NCI-H1436 (cell line): ENCODE data around the gene ANAPC10.
"Not testable (repeated sequence)": the region's sequence is repeated elsewhere in the genome, so short reads cannot be mapped to it uniquely, and the experiment has no call there.

ENCODE experiments used
- DNase-seq: peaks from one replicate; lab custom pipeline; 2025; lab: John Stamatoyannopoulos, UW

ANAPC10 gene, protein sequence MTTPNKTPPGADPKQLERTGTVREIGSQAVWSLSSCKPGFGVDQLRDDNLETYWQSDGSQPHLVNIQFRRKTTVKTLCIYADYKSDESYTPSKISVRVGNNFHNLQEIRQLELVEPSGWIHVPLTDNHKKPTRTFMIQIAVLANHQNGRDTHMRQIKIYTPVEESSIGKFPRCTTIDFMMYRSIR

DNA sequence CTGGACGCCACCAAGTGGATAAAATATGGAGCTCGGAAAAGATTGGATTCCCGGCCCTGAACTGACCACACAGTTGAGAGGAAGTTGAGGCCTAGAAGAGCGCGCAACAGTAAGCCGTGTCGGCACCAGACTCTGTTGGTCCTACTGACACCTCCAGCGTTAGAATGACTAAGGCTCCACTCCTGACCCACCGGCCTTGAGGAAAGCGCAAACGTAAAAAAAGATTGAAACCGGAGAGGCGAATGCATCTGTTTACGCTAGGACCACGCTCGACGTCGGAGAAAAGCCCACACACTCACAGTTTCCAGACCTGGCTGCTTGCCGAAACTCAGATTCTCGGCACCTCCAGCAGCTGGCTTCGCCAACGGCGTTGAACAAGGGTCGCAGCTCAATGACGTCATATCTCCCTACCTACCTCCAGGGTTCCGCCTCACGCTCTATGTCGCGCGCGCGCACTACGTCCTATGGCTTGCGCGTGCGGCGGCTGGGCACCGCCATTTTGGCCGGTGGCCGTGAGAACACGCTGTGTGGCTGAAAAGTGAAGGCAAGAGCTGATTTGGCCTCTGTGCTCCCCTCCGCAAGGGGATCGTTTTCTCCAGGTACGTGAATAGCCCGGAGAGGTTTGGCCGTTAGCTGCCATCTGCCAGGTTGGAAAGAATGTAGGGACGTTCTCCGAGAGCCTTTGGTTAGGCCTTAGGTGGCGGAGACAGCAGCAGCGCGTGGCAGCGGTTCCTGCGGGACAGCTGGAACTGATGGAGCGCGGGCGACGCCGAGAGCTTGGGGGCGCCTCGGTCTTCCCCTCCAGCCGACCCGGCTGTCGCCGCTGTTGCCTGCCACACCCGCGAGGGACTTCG is at the start of gene ANAPC10, which contains the start of gene ABCE1:
TSS of gene ANAPC10 (minus strand) at position 376 of the 854 bp plus-strand sequence. CDS start 2,097 bp downstream, outside the sequence.
TSS of gene ABCE1 (plus strand) at position 491 of the 854 bp plus-strand sequence. CDS start 6,102 bp downstream, outside the sequence.
- DNase-seq = peak; percentile 97

DNA sequence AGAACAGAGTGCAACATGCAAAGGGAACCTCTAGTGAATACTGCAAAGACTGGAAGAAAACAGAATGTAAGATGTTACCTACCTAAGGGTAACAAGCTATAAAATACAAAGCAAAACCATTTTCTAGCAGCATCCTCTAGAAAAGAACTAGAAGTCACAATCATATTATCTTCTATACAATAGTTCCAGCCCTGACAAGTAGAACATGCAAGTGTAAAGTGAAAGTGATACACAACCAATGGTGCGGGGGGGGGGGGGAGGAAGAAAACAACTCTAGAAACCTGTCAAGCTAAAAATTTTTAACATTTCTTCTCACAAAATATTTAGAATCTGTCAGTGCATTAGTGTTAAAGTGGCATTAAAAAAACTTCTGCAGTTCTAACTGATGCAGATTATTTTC is 38.2 kb upstream of the ANAPC10 start:
- DNase-seq = not testable (repeated sequence)

DNA sequence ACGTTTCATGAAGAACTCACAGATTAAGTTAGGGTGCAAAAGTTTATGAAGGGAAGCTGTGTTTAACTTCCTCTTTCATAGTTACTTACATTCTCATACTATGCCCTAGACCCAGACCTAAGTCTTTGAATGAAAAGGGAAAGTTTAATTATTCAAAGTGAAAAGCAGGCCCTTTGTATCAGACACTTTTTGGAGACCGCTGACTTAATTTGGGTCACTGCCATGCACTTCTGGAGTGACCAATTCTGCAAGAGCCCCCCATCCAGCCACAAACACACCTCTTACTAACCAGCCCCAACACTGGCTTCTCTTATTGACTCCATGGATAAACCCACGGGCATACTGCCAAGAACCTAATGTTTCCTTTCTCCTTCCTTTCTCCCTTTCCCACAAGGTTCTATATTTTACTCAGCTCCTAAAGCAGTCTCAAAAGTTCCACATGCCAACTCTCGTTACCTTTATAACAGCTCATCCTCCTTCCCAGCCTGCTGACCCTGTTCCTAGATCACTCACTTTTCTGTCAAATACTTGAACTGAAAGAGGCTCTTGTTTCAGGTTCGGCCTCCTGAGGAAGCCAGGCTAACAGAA is 34.6 kb upstream of the ANAPC10 start:
- no peak for DNase-seq

DNA sequence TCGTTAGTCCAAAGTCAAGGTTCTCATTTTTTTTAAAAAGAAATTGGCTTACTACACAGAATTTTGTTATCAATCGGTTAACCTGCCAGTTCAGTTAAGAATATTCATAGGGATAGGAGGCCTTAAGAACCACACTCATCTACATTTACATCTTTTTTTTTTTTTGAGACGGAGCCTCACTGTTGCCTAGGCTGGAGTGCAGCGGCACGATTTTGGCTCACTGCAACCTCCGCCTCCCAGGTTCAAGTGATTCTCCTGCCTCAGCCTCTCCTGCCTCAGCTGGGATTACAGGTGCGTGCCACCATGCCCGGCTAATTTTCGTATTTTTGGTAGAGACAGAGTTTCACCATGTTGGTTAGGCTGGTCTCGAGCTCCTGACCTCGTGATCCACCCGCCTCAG is 33.9 kb upstream of the ANAPC10 start:
- DNase-seq = no peak

DNA sequence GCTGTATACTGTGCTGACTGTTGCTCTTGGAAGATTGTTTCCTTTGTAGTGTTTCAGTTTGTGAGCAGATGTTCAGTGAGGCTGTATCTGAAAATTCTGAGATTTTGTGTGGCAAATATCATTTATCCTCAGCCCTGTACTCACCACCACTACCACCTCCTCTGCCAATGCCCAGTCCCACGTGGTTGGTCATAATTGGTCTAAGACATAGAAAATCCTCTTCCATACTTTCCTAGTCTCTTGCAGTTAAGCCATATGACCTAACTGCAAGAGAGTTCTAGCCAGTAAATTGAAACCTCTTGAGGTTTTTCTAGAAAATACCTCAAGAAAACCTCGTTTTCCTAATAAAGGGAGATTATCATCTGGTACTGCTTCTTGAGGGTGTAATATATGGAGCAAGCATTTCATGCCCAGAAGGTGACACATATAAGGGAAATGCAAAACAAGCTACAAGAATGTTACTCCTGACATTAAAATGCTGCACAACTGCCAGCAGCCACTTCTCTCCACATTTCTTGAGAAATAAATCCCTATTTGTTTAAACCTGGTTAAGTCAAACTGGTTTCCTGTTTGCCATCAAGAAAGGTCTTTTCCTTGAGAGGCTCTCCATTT is 32.9 kb upstream of the ANAPC10 start:
- DNase-seq = no peak

DNA sequence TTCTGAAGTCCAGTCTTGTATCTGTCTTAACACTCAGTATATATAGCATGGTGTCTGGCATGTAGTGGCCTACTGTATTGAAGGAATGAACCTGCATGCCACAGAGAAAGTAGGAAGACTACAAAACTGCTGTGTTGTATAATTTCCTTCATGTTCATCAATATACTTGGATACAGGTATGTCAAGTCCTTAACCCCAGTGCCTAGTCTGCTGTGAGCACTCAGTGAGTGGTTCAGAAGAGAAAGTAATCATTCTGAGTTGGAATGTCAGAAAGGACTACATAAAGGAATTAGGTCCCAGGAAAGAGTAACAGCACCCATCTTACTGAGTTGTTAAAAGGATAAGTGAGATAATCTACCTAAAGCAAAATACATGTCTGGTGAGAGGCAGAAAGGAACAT is 32.1 kb upstream of the ANAPC10 start:
- DNase-seq = no peak

DNA sequence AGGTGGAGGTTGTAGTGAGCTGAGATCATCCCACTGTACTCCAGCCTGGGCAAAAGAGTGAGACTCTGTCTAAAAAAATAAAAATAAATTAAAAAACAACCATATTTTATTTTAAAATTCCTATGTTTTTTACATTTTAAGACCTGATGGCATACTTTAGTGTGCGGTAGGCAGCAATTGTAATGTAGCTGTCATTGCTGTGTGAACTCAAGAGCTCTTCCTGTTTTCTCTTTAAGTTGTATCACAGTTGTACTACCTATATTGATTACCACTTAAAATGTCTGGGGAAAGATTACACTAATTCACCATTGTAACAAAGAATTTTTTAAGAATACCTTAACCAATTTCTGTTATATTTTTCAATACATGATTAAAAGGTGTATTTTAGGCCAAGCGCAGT is 27.4 kb upstream of the ANAPC10 start:
- no peak for DNase-seq

DNA sequence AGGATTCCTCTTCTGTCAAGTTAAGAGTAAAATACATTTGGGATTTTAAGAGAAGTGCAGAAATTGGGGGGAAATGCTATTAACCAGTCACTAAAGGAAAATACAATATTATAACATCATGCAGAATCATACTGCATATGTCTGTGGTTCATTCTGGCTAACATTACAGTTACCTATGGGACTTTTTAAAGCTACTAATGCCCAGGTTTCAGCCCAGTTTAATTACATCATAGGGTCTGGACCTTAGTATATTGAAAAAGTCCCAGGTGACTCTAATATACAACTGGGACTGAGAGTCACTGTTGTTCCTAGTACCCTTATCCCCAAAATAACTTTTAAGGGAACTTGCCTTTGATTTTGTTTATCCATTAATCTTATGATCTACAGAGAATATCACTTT is 10.1 kb upstream of the ANAPC10 start:
- no peak for DNase-seq

DNA sequence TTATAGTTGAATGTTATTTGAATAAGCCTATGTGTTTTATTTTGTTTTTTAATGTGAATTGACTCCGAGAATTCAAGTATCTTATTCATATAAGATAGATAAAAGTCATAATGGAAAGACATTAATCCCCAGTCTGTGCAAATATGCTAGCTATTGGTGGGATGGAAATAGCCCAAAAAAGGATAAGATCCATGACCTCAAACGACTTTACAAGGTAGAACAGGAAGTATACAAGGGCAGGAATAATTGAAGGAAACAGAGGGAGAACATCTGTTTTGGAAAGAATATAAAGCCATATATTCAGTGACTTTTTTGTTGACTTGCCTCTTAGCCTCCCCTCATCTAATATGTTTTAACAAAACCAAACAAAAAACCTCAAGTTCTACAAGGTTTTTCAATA is 9.1 kb upstream of the ANAPC10 start:
- DNase-seq = no peak

DNA sequence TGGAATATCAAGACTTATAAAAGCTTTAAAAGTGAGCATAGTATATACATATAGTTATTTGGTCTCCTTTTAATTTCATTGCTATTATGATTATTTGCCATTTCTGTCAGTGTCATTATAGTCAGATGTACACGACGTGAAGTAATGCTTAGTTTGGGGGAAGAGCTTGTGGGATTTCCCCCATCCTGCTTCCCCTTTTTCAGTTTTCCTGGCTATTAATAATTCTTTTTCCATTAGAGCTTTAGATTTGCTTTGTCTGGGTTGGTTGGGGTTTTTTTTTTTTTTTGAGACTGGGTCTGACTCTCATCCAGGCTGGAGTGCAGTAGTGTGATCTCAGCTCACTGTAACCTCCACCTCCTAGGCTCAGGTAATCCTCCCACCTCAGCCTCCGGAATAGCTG is 5.5 kb upstream of the ANAPC10 start:
- DNase-seq = no peak

DNA sequence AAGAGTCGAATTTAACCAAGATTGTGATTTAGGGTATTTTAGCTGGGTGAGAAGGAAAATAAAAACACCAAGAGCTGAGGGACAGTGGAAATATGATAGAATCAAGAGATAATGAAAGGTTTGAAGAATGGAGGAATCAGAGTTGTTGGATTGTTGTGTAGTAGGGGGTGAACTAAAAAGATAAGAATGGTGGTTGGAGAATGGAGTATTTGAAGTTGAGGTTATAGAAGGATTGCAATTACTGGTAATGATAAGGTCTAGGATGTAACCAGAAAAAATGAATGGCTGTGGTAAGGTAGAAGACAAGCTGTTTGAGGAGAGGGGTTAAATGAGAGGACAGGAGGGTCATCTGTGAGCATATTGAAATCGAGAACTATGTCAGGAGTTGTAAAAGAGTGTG is 4.6 kb upstream of the ANAPC10 start:
- no peak for DNase-seq

DNA sequence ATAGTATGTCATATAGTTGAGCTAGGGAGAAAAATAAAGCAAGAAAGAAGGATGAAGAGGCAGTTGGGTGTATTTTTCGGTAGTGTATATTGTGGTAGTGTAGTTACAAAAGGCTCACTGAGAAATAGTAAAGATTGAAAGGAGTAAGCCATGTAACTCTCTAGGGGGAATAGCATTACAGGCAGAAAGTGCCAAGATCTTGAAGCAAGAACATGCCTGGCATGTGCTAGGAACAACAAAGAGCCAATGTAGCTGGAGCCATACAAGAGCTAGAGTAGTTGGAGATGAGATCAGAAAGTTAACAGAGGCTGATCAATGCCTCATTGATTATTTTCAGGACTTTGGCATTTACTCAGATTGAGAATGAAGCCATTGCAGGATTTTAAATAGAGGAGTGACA is 3.1 kb upstream of the ANAPC10 start:
- DNase-seq = no peak

DNA sequence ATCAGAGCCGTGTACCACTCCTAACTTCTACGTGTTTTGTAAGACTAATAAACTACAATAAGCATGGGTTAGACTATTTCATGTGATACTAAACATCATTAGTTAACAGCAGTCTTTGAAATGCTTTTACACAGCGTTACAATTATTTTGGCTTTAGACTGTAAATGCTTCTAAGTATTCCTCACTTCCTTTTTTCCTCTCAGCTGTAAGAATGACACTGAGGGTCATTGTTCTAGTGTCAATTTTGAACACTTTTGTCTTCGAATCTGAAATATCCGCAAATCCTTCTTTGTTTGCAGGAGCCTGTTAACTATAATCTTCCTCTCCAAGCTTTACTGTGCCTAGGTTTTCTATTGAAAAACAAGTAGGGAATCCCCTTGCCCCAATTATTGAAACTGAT is 1.7 kb upstream of the ANAPC10 start:
- no peak for DNase-seq

DNA sequence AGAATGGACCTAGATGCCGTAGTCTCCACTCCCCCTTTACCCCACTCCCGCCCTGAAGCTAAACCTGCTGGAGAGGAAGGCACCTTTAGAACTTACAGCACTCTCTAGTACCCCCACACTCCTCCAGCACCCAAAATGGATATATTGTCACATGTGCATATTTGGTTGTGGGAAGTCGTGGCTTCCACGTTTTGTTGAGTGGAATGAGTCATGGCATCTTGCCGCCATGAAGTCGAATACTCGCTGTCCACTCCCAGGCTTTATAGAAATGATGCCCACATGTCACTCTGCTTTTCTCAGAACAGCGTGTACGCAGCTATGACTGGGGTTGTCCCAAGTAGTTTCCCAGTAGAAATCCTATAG is 660 bp upstream of the ANAPC10 start:
- DNase-seq = no peak

DNA sequence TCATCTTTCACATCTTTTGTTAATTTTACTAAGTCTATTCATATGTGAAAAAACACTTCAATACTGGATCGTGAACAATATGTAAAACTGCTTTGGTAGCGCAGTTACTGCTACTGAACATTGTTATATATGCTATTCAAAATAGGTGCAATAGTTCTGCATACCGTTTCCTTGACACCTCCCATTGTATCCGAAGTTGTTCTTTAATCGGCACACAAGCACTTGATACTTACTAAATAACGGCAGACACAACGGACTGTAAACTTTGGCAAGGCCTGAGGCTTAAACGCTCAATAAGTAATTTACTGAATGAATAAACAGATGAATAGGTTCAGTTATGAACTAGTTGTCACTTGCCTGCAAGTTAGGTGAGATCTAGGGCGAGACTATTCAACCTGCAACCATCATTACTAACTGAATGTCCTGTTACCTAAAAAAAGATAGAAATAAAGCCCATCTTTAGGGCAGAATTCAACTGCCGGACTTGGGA is 620 bp downstream of the ANAPC10 start:
- no peak for DNase-seq

DNA sequence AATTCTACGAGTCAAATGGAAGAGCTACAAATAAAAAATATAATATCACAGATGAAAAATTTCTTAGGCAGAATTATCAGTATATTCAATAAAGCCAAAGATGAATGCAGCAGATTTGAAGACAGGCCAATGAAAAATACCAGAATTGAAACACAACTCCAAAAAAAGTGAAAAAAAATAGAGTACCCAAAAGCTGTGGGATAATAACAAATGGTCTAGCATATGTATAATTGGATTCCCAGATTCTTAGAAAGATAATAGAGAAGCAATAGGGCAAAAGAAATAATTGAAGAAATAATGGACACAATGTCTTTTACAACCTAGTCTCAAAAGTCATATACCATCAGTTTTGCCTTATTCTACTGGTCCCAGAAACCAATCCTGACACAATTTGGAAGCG is 4.4 kb downstream of the ANAPC10 start:
- DNase-seq = no peak

DNA sequence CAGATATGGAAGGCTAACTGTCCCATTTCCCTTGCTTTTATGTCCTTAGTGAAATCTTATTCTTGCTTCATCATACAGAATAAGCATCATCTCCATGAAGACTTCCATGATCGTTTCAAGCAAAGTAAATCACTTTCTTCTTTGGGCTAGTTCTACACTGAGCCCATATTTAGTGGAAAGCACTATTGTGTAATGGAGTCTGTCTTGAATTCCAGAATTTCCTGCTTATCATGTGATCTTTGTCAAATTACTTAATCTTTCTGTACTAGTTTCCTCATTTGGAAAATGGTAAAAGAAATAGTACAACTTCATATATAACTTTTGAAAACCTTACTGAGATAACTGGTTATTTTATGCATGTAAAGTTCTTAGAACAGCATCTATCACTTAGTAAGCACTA is 7.6 kb downstream of the ANAPC10 start:
- no peak for DNase-seq

DNA sequence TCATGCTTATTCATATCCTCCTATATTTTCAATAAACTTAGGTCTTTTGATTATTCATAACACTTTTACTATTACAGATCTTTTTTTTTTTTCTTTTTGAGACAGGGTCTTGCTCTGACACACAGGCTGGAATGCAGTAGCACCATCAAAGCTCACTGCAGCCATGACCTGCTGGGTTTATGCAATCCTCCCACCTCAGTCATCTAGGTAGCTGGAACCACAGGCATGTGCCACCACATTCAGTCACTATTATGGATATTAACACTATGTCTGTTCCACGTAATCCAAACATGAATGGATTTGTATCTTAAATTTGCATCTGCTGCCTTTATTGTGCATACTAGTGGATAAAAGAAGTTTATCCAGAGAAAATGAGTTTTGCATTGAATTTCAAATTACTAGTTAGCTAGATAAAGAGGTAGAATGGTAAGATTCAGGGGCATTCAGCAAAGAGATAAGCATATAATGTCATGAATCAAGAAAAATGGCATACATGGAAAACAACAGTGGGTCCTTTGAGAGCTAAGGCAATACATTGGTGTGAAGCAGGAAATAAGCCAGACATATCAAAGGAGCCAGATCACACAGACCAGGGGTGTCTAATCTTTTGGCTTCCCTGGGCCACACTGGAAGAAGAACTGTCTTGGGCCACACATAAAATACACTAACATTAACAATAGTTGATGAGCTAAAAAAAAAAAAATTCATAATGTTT is 13.9 kb downstream of the ANAPC10 start:
- no peak for DNase-seq

DNA sequence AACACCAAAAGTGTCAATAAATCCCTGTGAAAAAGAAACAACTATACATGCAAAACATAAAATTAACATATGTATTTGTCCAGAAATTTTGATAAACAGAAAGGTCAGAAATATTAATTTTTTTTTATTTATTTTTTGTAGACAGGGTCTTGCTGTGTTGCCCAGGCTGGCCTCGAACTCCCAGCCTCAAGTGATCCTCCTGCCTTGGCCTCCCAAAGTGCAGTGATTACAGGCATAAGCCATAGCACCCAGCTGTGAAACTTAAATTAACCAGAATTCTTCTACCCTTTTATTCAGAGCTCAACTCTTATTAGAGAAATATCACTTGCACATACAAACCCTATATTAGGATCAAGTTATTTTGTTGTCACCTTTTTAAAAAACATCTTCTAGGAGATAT is 16.2 kb downstream of the ANAPC10 start:
- DNase-seq = no peak

DNA sequence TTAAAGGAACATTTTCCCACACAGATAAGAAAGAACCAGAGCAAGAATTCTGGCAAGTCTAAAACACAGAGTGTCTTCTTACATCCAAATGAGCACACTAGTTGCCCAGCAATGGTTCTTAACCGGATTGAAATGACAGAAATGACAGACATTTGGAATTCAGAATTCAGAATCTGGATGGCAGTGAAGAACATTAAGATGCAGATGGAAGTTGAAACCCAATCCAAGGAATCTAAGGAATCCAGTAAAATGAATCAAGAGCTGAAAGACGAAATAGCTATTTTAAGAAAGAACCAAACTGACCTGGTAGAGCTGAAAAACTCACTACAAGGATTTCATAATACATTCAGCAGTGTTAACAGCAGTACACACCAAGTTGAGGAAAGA is 21.5 kb downstream of the ANAPC10 start:
- no peak for DNase-seq

DNA sequence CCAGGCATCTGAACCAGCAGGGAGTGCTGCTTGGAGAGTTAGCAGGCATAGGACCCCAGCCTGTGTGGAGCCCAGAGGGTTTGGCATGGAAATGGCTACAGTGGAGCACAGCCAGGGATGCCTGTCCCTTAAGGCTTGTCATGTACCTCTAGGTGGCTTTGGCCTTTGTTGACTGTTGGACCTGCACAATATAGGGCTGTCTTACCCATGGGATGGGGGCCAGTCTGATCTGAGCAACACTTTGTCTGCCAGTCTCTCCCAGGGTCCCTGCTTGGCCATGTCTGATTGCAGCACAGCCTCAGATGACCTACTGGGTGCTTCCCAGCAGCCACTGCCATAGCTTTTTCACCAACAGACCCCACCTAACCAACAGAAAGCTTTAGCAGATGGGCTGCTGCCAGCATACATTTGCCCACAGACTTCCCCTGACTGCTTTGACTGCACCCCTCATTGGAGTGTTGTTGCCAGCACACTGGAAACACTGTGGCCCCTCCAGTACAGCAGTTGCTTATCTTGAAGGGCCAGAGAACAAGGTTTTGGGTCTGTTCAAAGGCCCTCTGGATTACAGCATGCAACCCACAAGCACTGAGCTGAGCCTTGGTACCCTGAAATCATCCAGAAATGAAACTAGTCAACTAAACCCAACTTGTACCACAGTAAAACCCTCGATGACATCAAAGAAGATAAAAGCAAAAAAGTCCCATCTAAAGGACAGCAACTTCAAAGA is 22.1 kb downstream of the ANAPC10 start:
- no peak for DNase-seq
